Vagina (tissue), 2 donors: Measurements from ENCODE around the gene SSH3. TPM values are rescaled to one million over a fixed set of nuclear protein-coding genes. Genes with fewer than 3 reads are reported as not detected.
A peak's percentile ranks its signal among the peaks of the same experiment; 100 is the strongest.

Source experiments
- DNase-seq, 2 donors: peaks; one replicate each; pipeline ENCODE4 v3.0.0-alpha.2; 2017; ENCODE audit errors: extremely low spot score in 2 of 2
- H3K27ac ChIP-seq: fragments of 200-600 bp; sonication (generic); one replicate; pipeline ENCODE4 v1.5.1; 2019
- H3K27me3 ChIP-seq: fragments of 200-600 bp; sonication (generic); one replicate; pipeline ENCODE4 v1.5.1; 2019
- H3K36me3 ChIP-seq, 2 donors: fragments of 200-600 bp; sonication (generic); one replicate each; pipeline ENCODE4 v1.5.1; 2017 to 2019
- H3K4me1 ChIP-seq: fragments of 200-600 bp; sonication (generic); one replicate; pipeline ENCODE4 v1.5.1; 2019
- H3K4me3 ChIP-seq, 2 donors: fragments of 200-600 bp; sonication (generic); 1 replicate in 1 of 2; 2 replicates in 1 of 2; pipeline ENCODE4 v1.5.1; 2016 to 2019
- H3K9me3 ChIP-seq: fragments of 200-600 bp; sonication (generic); one replicate; pipeline ENCODE4 v1.5.1; 2019
- CTCF ChIP-seq, 3 experiments: fragments of 450-650 bp in 2 of 3; fragments of 200-600 bp in 1 of 3; sonication (generic) in 1 of 3; IDR thresholded peaks; one replicate each; pipeline ENCODE4 v1.5.1; 2017 to 2019; ENCODE audit warnings: antibody characterized with exemption in 3 of 3, mild to moderate bottlenecking in 2 of 3, moderate library complexity in 2 of 3
- POLR2A ChIP-seq, 2 donors: fragments of 450-650 bp; IDR thresholded peaks; one replicate each; pipeline ENCODE4 v1.6.1; 2017; ENCODE audit warnings: antibody characterized with exemption in 2 of 2, mild to moderate bottlenecking in 2 of 2, moderate library complexity in 2 of 2
- POLR2AphosphoS5 ChIP-seq, 2 donors: sonication (generic); formaldehyde crosslinking; IDR thresholded peaks; one replicate each; pipeline ENCODE4 v1.9.0; 2017; ENCODE audit warnings: antibody characterized with exemption in 2 of 2, mild to moderate bottlenecking in 2 of 2, low read depth in 1 of 2; ENCODE audit not compliant: insufficient read depth in 1 of 2
- intact Hi-C: fragments of 100-400 bp; cut with DNase I; formaldehyde crosslinking; loops from one replicate; pipeline ENCODE4 v1.15.1; 2023
- total RNA-seq: library from RNA; depleted of rRNA; stranded (reverse); fragments of >200 nt; gene quantifications from one replicate; pipeline ENCODE4 v1.2.3, GENCODE V29; 2016

Gene SSH3
- total RNA-seq, 1 donor from 2014 or later = 98.0 TPM

GRCh38 chr11:67269401-67270255, 33.7 kb upstream of the SSH3 start:
- Histone ChIP-seq H3K9me3 (no peaks in the 10 kb centered on the region), H3K4me1 (peaks cover 91% of the 10 kb centered on the region), H3K36me3 (peaks cover 0 to 11% of the 10 kb centered on the region in 2 donors), H3K27ac (peak overlapping the region; percentile 96), H3K4me3 (peak overlapping the region; percentile 32 to 39), H3K27me3 (no peaks in the 10 kb centered on the region)
- TF ChIP-seq POLR2AphosphoS5 (IDR thresholded peaks at IDR 0.05; ENCODE audit: insufficient read depth in 1 of 2, low read depth in 1 of 2) (no peak), POLR2A (IDR thresholded peaks at IDR 0.05) (no peak)
- DNase-seq = no peak
- intact Hi-C loops = no loop called here

DNA sequence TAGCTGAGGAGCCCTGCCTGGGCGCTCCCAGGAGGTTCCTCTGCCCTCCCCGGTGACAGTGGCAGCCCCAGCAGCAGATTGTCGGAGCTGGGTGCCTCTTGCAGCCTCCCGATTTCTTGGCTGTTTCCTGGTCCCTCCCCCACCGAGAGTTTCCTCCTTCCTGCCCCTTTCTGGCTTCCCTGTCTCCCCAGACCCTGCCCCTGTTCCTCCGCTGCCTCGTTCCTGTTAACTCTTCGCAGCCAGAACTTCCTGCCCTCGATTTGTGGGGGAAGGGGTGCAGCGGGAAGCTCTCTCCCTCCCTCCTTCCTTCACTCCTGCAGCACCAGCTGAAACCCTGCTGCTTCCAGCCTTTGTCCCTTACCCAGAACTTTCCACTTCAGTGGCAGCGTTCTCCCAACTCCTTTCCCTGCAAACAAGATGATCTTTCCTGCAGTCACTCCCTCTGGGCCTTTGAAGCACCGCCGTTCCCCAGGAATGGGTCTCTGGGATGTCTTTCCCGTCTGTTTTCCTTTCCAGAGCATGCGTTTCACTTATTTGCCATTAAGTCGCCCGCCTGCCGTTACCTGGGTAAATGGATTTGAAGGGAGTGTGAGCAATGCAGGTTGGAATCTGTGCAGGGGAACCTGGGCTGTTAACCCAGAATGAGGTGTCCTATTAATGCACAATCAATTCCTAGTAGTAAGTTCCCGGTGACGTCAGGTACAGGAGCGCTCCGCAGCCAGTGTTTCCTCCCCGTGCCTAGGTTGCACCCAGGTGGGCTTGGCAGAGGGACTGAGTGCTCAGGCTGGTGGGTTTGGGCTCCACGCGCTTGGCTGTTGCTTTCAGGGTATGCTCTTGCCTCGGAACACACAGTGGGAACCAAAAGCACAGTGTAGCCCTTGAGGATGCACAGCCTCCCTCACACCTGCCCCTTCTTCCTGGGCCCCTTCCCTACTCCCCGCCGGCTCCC, 32.8 kb upstream of the SSH3 start:
- peak overlapping the region; percentile 96 for H3K27ac ChIP-seq
- no peak for DNase-seq
- peaks cover 0 to 11% of the 10 kb centered on the region in 2 donors for H3K36me3 ChIP-seq
- peaks cover 91% of the 10 kb centered on the region for H3K4me1 ChIP-seq
- no peaks in the 10 kb centered on the region for H3K9me3 ChIP-seq
- no peaks in the 10 kb centered on the region for H3K27me3 ChIP-seq
- intact Hi-C loops = no loop called here
- no peak for TF ChIP-seq CTCF (IDR thresholded peaks at IDR 0.05)
- H3K4me3 ChIP-seq = peak overlapping the region; percentile 32 to 39

DNA sequence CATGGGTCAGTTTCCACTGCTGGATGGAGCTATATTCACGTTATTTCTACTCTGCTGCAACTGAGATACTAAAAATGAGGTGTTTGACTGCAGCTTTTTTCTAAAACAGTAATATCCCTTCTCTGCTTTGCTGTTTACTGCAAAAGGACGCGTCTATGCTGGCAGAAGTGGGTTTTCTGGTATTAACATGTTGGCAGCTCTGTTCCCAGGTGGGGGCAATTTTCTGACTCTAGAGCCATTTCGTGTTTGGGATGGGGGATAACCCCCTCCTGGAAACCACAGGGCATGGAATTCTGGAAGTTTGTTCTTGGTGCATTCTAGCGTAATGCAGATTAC, 32.2 kb upstream of the SSH3 start:
- TF ChIP-seq CTCF (IDR thresholded peaks at IDR 0.05) (no peak), POLR2A (IDR thresholded peaks at IDR 0.05) (no peak), POLR2AphosphoS5 (IDR thresholded peaks at IDR 0.05; ENCODE audit: insufficient read depth in 1 of 2, low read depth in 1 of 2) (no peak)
- DNase-seq = no peak
- H3K27ac ChIP-seq = peak overlapping the region; percentile 96
- no peaks in the 10 kb centered on the region for H3K27me3 ChIP-seq
- peaks cover 0 to 11% of the 10 kb centered on the region in 2 donors for H3K36me3 ChIP-seq
- H3K4me1 ChIP-seq = peaks cover 91% of the 10 kb centered on the region
- H3K4me3 ChIP-seq = peak overlapping the region in 1 of 2 donors; percentile 39
- no peaks in the 10 kb centered on the region for H3K9me3 ChIP-seq
- intact Hi-C loops = no loop called here

DNA sequence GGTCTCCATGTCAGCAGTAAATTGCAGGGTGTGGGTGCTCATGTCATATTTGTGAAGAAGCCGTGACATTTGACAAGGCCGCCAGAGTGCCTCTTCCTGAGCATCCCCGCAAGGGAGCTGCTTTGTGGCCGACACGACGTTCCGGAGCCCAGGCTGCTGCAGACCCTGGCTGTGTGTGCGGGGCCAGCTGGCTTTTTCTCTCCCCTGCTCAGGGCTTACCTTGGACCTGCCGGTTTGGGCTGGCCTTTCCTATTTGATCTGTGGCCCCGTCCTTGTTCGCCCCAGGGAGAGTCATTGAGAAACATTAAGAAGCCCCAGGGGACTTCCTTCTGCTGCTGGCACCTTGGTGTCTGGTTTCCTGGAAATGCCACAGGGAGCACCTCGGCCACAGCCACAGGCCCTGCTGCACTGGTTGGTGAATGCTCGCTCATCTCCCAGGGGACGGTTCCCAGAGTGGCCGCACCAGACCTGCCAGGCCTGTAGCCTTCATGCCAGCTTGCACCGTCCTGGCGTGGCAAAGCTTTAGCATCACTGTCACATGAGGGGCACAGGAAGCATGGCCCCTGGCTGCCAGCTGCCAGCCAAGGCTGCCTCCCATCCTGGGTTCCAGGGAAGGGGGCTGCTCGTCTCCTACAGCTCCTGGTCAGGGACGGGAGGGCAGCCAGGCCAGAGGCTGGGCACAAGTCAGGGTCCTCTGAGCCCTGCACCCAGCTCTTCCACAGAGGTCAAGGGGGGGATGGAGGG, 31.6 kb upstream of the SSH3 start:
- Histone ChIP-seq H3K9me3 (no peaks in the 10 kb centered on the region), H3K4me1 (peaks cover 97% of the 10 kb centered on the region), H3K4me3 (peak overlapping the region in 1 of 2 donors; percentile 39), H3K27me3 (no peaks in the 10 kb centered on the region), H3K36me3 (peaks cover 0 to 11% of the 10 kb centered on the region in 2 donors), H3K27ac (peak overlapping the region; percentile 96)
- no peak for TF ChIP-seq CTCF (IDR thresholded peaks at IDR 0.05)
- peak in 1 of 2 donors; percentile 25 for TF ChIP-seq POLR2AphosphoS5 (IDR thresholded peaks at IDR 0.05; ENCODE audit: insufficient read depth in 1 of 2, low read depth in 1 of 2)
- no peak for DNase-seq
- intact Hi-C loops = no loop called here
